GM23338 (cell line): ENCODE results near the gene SFXN5.

Experiments
- CREB1 ChIP-seq: fragments of 250-450 bp; sonication (Bioruptor Pico); IDR thresholded peaks from 2 replicates; pipeline ENCODE4 v1.5.0; 2020; ENCODE audit warnings: low read depth, mild to moderate bottlenecking, moderate library complexity
- POLR2AphosphoS5 ChIP-seq: IDR thresholded peaks from 2 replicates; pipeline ENCODE4 v1.6.1; 2016; ENCODE audit warnings: antibody characterized with exemption, low read depth
- TF ChIP-seq, protein P1 (sequence below), 2 experiments: fragments of 200-600 bp in 1 of 2; sonication (generic) in 1 of 2; conservative IDR thresholded peaks; 2 replicates each; pipeline versions ENCODE4 v1.5.1 to v1.6.1; 2016 to 2017; ENCODE audit warnings: antibody characterized with exemption in 2 of 2, low read depth in 2 of 2, mild to moderate bottlenecking in 2 of 2, moderate library complexity in 1 of 2

GRCh38 chr2:72908741-72909140, 162.8 kb downstream of the SFXN5 start:
- TF ChIP-seq, protein P1, sequence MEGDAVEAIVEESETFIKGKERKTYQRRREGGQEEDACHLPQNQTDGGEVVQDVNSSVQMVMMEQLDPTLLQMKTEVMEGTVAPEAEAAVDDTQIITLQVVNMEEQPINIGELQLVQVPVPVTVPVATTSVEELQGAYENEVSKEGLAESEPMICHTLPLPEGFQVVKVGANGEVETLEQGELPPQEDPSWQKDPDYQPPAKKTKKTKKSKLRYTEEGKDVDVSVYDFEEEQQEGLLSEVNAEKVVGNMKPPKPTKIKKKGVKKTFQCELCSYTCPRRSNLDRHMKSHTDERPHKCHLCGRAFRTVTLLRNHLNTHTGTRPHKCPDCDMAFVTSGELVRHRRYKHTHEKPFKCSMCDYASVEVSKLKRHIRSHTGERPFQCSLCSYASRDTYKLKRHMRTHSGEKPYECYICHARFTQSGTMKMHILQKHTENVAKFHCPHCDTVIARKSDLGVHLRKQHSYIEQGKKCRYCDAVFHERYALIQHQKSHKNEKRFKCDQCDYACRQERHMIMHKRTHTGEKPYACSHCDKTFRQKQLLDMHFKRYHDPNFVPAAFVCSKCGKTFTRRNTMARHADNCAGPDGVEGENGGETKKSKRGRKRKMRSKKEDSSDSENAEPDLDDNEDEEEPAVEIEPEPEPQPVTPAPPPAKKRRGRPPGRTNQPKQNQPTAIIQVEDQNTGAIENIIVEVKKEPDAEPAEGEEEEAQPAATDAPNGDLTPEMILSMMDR (conservative IDR thresholded peaks at IDR 0.05; ENCODE audit: low read depth in 2 of 2): no peak
- TF ChIP-seq POLR2AphosphoS5 (no peak), CREB1 (CRISPR knock-in tag) (no peak)
